H9 (cell line): ENCODE data around the gene ANK3. TPM values are rescaled to one million over a fixed set of nuclear protein-coding genes. Genes with fewer than 3 reads are reported as not detected.

ENCODE experiments used
- DNase-seq: peaks from one replicate; pipeline ENCODE4 v3.0.0-alpha.2; 2017
- H2AFZ ChIP-seq: one replicate; pipeline ENCODE4 v1.6.1; 2013; ENCODE audit warnings: mild to moderate bottlenecking, low read length, control low read depth, moderate library complexity
- H2AK5ac ChIP-seq: 2 replicates; pipeline ENCODE4 v1.6.1; 2013; ENCODE audit warnings: low read length, control low read depth, mixed read lengths; ENCODE audit not compliant: insufficient read length
- H2BK120ac ChIP-seq: one replicate; pipeline ENCODE4 v1.6.1; 2013; ENCODE audit warnings: low read depth, mild to moderate bottlenecking, low read length, control low read depth, inconsistent platforms; ENCODE audit not compliant: poor library complexity, severe bottlenecking
- H2BK12ac ChIP-seq: 2 replicates; pipeline ENCODE4 v1.6.1; 2013; ENCODE audit warnings: low read length, control low read depth, mixed read lengths, low read depth; ENCODE audit not compliant: insufficient read length
- H2BK15ac ChIP-seq: 2 replicates; pipeline ENCODE4 v1.6.1; 2013; ENCODE audit warnings: low read depth, low read length, control low read depth
- H2BK20ac ChIP-seq: one replicate; pipeline ENCODE4 v1.6.1; 2013; ENCODE audit warnings: low read depth, mild to moderate bottlenecking, low read length, control low read depth, inconsistent platforms; ENCODE audit not compliant: poor library complexity, severe bottlenecking
- H2BK5ac ChIP-seq: 2 replicates; pipeline ENCODE4 v1.6.1; 2013; ENCODE audit warnings: low read length, control low read depth, mixed read lengths; ENCODE audit not compliant: insufficient read length
- H3K14ac ChIP-seq: 2 replicates; pipeline ENCODE4 v1.6.1; 2013; ENCODE audit warnings: low read length, control low read depth; ENCODE audit not compliant: insufficient read depth
- H3K18ac ChIP-seq: 2 replicates; pipeline ENCODE4 v1.6.1; 2013; ENCODE audit warnings: low read depth, mild to moderate bottlenecking, mixed read lengths, low read length, control low read depth; ENCODE audit not compliant: insufficient read length
- H3K23ac ChIP-seq: 2 replicates; pipeline ENCODE4 v1.6.1; 2013; ENCODE audit warnings: low read length, control low read depth, mixed read lengths, low read depth; ENCODE audit not compliant: insufficient read length
- H3K23me2 ChIP-seq: 2 replicates; pipeline ENCODE4 v1.6.1; 2013; ENCODE audit warnings: low read depth, mild to moderate bottlenecking, mixed read lengths, low read length, control low read depth; ENCODE audit not compliant: insufficient read length, poor library complexity, severe bottlenecking
- H3K27ac ChIP-seq: 2 replicates; pipeline ENCODE4 v1.5.1; 2013; ENCODE audit warnings: low read length, control low read depth, mixed read lengths, low read depth; ENCODE audit not compliant: insufficient read length
- H3K27me3 ChIP-seq: 2 replicates; pipeline ENCODE4 v1.6.1; 2013; ENCODE audit warnings: low read length, control low read depth, inconsistent platforms; ENCODE audit not compliant: insufficient read depth
- H3K4ac ChIP-seq: 2 replicates; pipeline ENCODE4 v1.6.1; 2013; ENCODE audit warnings: low read depth, mild to moderate bottlenecking, control low read depth, inconsistent platforms, low read length, moderate library complexity
- H3K4me1 ChIP-seq: 2 replicates; pipeline ENCODE4 v1.6.1; 2013; ENCODE audit warnings: low read length, control low read depth, inconsistent platforms; ENCODE audit not compliant: insufficient read depth
- H3K4me2 ChIP-seq: 2 replicates; pipeline ENCODE4 v1.6.1; 2013; ENCODE audit warnings: low read length, control low read depth, mixed read lengths; ENCODE audit not compliant: insufficient read length, insufficient read depth
- H3K56ac ChIP-seq: 2 replicates; pipeline ENCODE4 v1.6.1; 2013; ENCODE audit warnings: low read depth, mild to moderate bottlenecking, mixed read lengths, low read length, control low read depth; ENCODE audit not compliant: insufficient read length
- H3K79me1 ChIP-seq: 2 replicates; pipeline ENCODE4 v1.6.1; 2013; ENCODE audit warnings: low read depth, mild to moderate bottlenecking, moderate library complexity, low read length, control low read depth, inconsistent platforms; ENCODE audit not compliant: insufficient read depth, poor library complexity, severe bottlenecking
- H3K79me2 ChIP-seq: 2 replicates; pipeline ENCODE4 v1.6.1; 2013; ENCODE audit warnings: low read length, control low read depth, inconsistent platforms; ENCODE audit not compliant: insufficient read depth
- H3K9ac ChIP-seq: 2 replicates; pipeline ENCODE4 v1.6.1; 2013; ENCODE audit warnings: low read length, control low read depth, mixed read lengths; ENCODE audit not compliant: insufficient read length; ENCODE audit errors: extremely low read depth
- H3K9me3 ChIP-seq: one replicate; pipeline ENCODE4 v1.6.1; 2013; ENCODE audit warnings: low read depth, low read length, inconsistent platforms; ENCODE audit not compliant: control insufficient read depth
- H3T11ph ChIP-seq: one replicate; pipeline ENCODE4 v1.6.1; 2013; ENCODE audit warnings: mild to moderate bottlenecking, low read length, control low read depth, inconsistent platforms
- H4K20me1 ChIP-seq: one replicate; pipeline ENCODE4 v1.6.1; 2013; ENCODE audit not compliant: control insufficient read depth, insufficient read length, insufficient read depth
- H4K5ac ChIP-seq: 2 replicates; pipeline ENCODE4 v1.6.1; 2013; ENCODE audit warnings: low read depth, mild to moderate bottlenecking, mixed read lengths, low read length, control low read depth; ENCODE audit not compliant: insufficient read length
- H4K8ac ChIP-seq: replicated peaks from 2 replicates; pipeline ENCODE4 v1.6.1; 2013; ENCODE audit warnings: low read length, control low read depth, mixed read lengths, low read depth; ENCODE audit not compliant: insufficient read length
- H4K91ac ChIP-seq: 2 replicates; pipeline ENCODE4 v1.6.1; 2013; ENCODE audit warnings: low read depth, mild to moderate bottlenecking, moderate library complexity, mixed read lengths, low read length, control low read depth; ENCODE audit not compliant: insufficient read length
- H3K27ac Mint-ChIP-seq, 3 experiments: 2 replicates in 2 of 3; 3 replicates in 1 of 3; pipeline ENCODE4 v1.8.0; 2020 to 2021; ENCODE audit warnings: mixed read lengths in 3 of 3, mild to moderate bottlenecking in 1 of 3, moderate library complexity in 1 of 3
- H3K27me3 Mint-ChIP-seq: 2 replicates; pipeline ENCODE4 v1.8.0; 2021; ENCODE audit warnings: low read depth, mild to moderate bottlenecking, moderate library complexity, mixed read lengths
- H3K36me3 Mint-ChIP-seq, 3 experiments: 2 replicates in 2 of 3; 3 replicates in 1 of 3; pipeline ENCODE4 v1.8.0; 2020 to 2021; ENCODE audit warnings: low read depth in 3 of 3, mixed read lengths in 3 of 3; ENCODE audit not compliant: insufficient read depth in 1 of 3
- H3K4me1 Mint-ChIP-seq, 2 experiments: 2 replicates each; pipeline ENCODE4 v1.8.0; 2020; ENCODE audit warnings: mixed read lengths in 2 of 2
- H3K4me3 Mint-ChIP-seq, 2 experiments: 2 replicates in 1 of 2; 3 replicates in 1 of 2; pipeline ENCODE4 v1.8.0; 2020 to 2021; ENCODE audit warnings: mild to moderate bottlenecking in 2 of 2, mixed read lengths in 2 of 2, moderate library complexity in 1 of 2
- H3K9me3 Mint-ChIP-seq, 2 experiments: 2 replicates in 1 of 2; 3 replicates in 1 of 2; pipeline ENCODE4 v1.8.0; 2020; ENCODE audit warnings: mild to moderate bottlenecking in 2 of 2, mixed read lengths in 2 of 2, moderate library complexity in 1 of 2
- CTCF ChIP-seq: fragments of 200-600 bp; sonication (generic); conservative IDR thresholded peaks from 3 replicates; pipeline ENCODE4 v1.8.0; 2021; ENCODE audit warnings: antibody characterized with exemption, mild to moderate bottlenecking
- WGBS: extraction: QIAGEN DNeasy Blood & Tissue Kit; methylation state at CpG from one replicate; pipeline ENCODE4 v1.1.7; 2013; ENCODE audit warnings: missing lambda C conversion rate, low lambda C conversion rate, mixed read lengths; ENCODE audit not compliant: insufficient read length; ENCODE audit errors: extremely low coverage; 5-methylcytosine and 5-hydroxymethylcytosine counted together
- total RNA-seq: library from RNA; stranded (reverse); gene quantifications from 2 replicates; pipeline ENCODE4 v1.2.1, GENCODE V29; 2021

Gene ANK3
- total RNA-seq, 1 experiment from 2014 or later = 59.6 TPM

- no peaks in the 10 kb centered on the region for H3K23me2 ChIP-seq
- no peak for TF ChIP-seq CTCF
- H3K36me3 Mint-ChIP-seq = no peaks in the 10 kb centered on the region
- no peak overlapping the region for H3K27ac ChIP-seq
- H3K9me3 Mint-ChIP-seq = no peaks in the 10 kb centered on the region
- H3K27ac Mint-ChIP-seq = no peak overlapping the region
- H4K5ac ChIP-seq = no peak overlapping the region
- no peak overlapping the region for H3K23ac ChIP-seq
- H3K14ac ChIP-seq = no peak overlapping the region
- no peak overlapping the region for H3K4ac ChIP-seq
- H2AFZ ChIP-seq = no peak overlapping the region
- H2BK12ac ChIP-seq = no peak overlapping the region
- H2BK20ac ChIP-seq = no peak overlapping the region
- H3T11ph ChIP-seq = no peak overlapping the region
- H3K9me3 ChIP-seq = no peaks in the 10 kb centered on the region
- no peaks in the 10 kb centered on the region for H4K20me1 ChIP-seq
- H2BK120ac ChIP-seq = no peak overlapping the region
- no CpG with 5 or more reads among the region's 1 CpG for WGBS
- H3K4me2 ChIP-seq = no peak overlapping the region
- no peak overlapping the region for H4K91ac ChIP-seq
- no peak for DNase-seq
- no peak overlapping the region for H4K8ac ChIP-seq
- H3K79me2 ChIP-seq = no peaks in the 10 kb centered on the region
- H3K27me3 Mint-ChIP-seq = no peaks in the 10 kb centered on the region; the same call in 1 of the 2 replicates
- H3K27me3 ChIP-seq = no peaks in the 10 kb centered on the region; the same call in 1 of the 2 replicates
- peaks cover 7% of the 10 kb centered on the region for H3K4me1 ChIP-seq
- no peak overlapping the region for H3K9ac ChIP-seq
- H3K56ac ChIP-seq = no peak overlapping the region
- no peak overlapping the region for H3K4me3 Mint-ChIP-seq
- H3K4me1 Mint-ChIP-seq = peaks cover 26 to 31% of the 10 kb centered on the region in 2 experiments
- no peak overlapping the region for H2BK15ac ChIP-seq
- no peak overlapping the region for H2BK5ac ChIP-seq
- H2AK5ac ChIP-seq = no peak overlapping the region
- no peak overlapping the region for H3K18ac ChIP-seq
- H3K79me1 ChIP-seq = no peaks in the 10 kb centered on the region
These were observed 4.3 kb downstream of the ANK3 start for GRCh38 chr10:60385399-60385738.
